HS-5 (cell line): ENCODE data around the gene PLOD1.
"Not testable (repeated sequence)": the region's sequence is repeated elsewhere in the genome, so short reads cannot be mapped to it uniquely, and the experiment has no call there.

Source experiments
- DNase-seq: peaks from one replicate; pipeline ENCODE4 v3.0.0-alpha.2; 2012; ENCODE audit warnings: low read depth

Gene PLOD1

DNA sequence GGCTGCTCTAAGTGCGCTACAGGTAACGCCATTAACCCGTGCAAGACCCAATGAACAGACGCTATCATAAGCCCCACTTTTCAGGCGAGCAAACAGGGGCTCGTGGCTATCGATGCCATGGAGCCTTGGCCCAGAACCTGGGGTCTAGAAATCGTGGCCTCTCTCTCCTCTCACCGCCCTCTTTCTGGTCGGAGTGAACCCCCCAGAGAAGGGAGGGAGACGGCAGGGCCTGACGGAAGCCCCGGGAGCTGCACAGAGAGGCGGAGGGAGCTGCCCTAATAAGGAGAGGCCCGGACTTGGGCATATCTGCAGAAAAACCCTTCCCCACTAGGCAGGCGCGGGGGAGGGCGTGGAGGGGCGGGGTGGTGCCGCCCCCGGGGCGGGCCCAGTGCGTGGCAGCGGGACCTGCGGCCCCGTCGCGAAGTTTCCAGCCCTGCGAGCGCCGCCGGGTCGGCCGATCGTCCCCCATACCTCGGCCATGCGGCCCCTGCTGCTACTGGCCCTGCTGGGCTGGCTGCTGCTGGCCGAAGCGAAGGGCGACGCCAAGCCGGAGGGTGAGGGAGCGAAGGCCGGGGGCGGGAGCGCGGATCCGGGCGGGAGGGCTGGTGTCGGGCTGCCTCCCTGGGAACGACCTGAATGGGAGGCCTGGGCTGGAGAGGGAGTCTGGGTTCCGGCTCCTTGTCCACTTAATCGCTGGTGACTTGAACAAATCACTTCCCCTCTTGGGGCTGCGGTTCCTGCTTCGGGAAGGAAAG, at the start of gene PLOD1:
Gene PLOD1, plus strand, starts transcription at position 416 of the 755 bp plus-strand sequence. Its CDS starts 63 bp downstream, at position 479.
- DNase-seq: peak; percentile 43

DNA sequence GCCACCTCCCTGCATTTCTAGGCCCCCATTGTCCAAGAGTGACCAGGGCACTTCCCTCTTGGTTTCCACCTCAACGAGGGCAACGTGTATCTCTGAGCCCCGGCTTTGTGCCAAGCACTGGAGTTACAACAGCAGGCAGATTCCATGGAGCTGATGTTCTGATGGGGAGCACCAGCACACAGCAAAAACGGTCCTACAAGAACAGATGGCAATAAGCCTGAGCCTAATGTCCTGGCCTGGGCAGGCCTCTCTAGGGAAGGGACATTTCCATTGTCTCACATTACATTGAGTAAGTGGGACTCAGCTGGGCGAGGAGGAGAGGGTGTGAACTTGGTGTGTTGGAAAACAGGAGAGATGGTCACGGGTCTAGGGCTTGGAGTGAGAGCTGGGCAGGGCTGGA, 48.6 kb upstream of the PLOD1 start:
- no peak for DNase-seq

DNA sequence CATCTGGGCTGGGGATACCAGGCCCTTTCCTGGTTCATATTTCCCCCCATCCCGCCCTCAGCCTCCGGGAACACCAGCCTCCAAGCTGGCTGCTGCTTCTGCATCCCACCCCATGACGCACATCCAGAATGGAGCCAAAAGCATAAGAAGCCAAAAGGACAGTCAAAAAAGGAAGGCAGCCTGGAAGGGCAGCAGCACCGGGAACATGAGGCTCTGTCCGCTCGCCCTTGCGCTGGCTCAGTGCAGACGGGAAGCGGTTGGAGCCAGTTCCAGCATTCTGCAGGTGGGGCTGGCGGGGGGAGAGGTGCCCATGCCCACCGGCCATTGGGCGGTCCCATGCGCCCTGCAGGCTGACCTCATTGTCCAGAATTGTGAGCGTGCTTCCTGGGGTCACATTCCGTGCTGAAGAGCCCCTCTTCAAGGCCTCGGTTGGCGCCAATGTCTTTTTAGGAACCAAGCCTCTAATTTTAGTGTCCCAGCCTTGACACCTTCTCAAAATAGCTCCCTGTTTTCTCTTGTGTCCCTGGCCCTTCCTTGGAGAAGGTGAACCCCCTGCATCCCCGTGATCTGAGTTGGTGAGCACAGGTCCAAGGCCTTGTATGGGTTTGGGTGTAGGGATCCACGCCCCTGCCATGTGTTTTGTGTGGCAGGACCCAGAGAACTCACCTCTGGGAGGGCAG, 47.4 kb upstream of the PLOD1 start:
- DNase-seq: no peak

DNA sequence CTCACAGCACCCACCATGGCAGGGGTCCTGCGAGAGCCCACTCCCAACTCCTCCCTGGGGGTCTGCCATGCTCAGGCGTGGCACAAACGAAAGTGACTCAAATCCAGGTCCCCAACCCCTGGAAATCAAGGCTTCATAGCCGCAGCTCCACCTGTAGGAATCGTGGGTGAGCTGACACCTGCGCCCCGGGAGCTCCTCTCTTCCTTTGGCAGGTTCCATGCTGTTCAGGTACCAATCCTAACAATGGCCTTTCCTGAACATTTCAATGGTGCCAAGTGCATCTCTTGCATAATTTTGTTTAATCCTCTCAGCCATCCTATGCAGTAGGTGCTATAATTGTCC, 46.9 kb upstream of the PLOD1 start:
- no peak for DNase-seq

DNA sequence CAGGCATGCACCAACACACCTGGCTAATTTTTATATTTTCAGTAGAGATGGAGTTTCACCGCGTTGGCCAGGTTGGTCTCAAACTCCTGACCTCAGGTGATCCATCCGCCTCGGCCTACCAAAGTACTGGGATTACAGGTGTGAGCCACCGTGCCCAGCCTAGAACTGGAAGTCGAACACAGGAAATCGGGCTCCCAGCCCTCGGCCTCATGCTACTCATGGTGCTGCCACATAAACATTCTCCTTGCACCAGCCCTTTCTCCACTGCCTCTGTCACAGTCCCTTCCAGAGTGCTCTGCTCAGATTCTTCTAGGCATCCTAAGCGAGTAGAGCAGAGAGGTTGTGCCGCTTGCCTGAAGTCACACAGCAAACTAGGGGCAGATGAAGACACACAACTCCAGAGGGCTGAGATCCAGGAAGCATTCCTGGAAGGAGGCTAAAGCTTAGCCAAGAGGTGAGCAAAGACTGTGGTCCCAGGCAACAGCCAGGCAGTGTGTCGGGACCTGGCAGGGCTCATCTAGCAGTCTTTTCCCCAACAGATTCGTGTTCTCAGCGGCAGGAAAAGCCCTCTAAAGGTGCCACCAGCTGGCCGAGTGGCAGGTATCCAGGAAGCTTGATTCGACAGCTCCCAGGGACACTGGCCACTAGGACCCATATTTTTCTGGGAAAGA, 46.2 kb upstream of the PLOD1 start:
- DNase-seq: no peak

DNA sequence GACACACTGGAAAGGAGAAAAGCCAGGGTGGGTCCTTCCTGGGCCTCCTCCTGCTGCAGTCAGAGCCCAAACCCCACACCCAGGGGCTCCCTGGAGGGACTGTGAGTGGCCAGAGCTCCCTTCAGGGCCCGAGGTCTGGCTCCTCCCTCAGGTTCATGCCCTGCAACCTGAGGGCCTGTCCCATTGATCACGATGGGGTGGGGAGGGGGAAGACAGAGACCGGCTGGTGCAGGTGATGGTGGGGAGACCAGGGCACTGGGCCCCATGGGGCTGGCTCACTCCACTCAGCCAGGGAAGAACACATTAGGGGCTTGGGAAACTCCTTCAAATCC, 45.7 kb upstream of the PLOD1 start:
- DNase-seq: no peak

DNA sequence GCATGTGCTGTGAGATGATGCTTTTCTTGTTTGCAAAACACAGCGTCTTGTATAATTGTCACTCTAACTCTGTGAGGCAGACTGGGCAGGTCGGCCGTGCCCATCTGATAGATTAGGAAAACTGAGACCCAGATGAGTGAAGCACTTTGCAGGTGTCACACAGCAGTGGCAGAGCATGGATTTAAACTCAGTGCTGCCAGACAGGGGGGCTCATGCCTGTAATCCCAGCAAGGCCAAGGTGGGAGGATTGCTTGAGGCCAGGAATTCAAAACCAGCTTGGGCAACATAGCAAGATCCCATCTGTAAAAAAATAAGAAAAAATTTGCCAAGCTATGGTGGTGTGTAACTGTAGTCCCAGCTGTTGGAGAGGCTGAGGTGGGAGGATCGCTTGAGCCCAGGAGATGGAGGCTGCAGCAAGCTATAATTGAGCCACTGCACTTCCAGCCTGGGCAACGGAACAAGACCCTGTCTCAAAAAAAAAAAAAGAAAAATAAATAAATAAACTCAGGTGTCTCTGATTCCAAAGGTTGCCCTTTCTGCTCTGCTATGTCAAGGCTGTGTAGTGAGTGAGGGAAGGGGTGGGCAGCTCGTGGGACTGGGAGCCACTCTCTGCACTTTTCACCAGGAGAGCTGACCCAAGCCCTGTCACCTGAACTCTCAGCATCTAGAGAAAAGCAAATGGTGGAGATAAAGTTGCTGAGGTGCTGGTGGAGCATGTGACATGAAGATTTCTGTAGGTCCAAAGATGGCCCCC, 42.9 kb upstream of the PLOD1 start:
- no peak for DNase-seq

DNA sequence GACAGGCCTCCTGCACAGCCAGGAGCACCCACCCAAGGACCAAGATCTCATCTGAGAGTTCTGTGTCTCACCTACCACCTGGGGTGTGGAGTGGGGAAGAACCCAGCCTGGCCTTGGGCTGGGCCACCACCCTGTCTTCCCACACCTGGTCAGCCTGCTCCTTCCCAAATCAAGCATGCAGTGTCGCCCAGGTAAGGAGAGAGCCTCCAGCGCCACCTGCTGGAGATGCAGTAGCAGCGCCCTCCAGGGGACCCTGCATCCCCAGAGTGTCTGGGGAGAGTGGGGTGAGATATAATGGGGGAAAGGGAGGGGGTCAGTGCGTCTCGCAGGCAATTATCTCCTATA, 40.6 kb upstream of the PLOD1 start:
- no peak for DNase-seq

DNA sequence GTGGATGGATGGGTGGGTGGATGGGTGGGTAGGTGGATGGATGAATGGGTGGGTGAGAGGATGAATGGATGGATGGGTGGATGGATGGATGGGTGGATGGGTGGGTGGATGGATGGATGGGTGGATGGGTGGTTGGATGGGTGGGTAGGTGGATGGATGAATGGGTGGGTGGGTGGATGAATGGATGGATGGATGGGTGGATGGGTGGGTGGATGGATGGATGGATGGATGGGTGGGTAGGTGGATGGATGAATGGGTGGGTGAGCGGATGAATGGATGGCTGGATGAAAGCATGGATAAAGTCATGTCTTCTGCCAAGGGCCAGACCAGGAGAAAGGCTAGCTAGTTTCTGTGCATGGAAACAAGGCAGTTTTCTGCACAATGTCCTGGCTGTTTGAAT, 40.0 kb upstream of the PLOD1 start:
- DNase-seq: not testable (repeated sequence)

DNA sequence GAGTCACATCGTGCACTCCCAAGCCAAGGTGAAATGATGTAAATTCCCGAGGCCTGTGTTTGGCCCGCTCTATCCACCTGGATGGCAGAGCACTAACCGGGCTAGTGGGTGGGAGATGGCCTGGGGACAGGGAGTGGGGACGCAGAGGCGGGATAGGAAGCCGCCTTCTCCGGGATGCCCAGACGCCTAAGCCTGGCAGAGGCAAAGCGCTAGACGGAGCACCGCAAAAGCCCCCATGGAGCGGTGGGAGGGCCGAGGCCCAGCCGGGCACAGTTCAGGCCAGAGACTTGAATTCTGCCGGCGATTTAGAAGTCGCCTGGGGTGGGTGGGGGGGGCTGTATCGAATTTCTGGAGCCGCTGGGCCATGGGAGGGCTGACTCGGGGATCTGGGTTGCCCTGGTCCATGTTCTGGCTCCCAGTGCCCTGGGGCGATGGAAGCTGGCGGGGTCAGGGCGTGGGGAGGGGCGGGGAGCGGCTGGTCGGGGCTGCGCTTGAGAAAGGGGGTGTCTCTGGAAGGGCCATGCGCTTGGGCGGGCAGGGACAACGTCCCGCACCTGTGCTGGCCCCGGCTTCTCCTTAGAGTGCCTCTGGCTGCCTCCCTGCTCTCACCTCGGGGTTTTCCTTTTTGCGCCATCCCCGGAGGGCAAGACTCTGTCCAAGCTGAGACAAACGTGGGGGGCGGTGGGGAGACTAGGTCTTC, 36.3 kb upstream of the PLOD1 start:
- no peak for DNase-seq

DNA sequence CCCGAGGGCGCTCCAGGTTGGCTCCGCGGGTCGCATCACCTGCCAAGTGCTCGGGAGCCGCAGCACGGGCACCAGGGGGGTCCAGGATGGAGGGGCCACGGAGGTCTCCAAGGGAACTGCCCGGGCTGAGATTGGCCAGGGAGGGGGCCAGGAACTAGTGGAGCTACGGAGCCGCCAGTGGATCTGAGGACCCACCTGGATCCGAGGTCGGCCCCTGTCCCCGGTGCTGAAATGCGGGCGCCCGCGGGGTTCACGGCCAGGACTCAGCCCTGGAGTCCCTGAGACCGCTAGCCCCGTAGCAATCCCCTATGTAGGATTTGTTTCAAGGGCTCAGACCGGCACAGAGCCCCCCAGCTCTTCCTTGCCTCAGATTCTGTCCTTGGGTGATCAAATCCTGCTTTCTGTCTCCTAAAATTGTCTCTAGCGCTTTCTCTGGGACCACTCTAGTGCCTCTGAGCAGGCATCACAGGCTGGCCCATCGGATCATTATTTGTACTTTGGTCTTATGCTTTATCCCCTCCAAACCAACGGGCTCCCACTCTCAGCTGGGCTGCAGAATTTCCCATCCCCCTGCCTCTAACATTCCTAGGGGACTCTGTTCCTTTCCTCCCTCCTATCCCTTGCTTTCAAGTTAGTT, 35.6 kb upstream of the PLOD1 start:
- no peak for DNase-seq

DNA sequence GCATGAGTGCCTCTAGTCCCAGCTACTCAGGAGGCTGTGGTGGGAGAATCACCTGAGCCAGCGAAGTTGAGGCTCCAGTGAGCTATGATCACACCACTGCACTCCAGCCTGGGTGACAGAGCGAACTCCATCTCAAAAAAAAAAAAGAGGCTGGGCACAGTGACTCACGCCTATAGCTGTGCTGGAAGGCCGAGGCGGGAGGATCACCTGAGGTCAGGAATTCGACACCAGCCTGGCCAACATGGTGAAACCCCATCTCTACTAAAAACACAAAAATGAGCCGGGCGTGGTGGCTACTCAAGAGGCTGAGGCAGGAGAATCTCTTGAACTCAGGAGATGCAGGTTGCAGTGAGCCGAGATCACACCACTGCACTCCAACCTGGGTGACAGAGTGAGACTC, 33.1 kb upstream of the PLOD1 start:
- not testable (repeated sequence) for DNase-seq

DNA sequence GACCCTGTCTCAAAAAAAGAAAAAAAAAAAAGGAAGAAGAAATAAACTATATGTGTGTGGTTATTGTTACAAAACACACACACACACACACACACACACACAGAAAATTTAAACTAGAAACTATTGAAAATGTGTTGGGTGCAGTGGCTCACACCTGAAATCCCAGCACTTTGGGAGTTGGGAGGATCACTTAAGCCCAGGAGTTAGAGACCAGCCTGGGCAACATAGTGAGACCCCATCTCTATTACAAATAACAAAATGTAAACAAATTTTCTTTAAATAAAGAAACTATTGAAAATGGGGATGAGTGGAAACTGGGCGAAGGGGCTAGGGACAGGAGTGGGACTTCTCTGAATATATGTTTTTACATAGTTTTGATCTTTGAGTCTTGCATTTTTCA, 31.3 kb upstream of the PLOD1 start:
- no peak for DNase-seq

DNA sequence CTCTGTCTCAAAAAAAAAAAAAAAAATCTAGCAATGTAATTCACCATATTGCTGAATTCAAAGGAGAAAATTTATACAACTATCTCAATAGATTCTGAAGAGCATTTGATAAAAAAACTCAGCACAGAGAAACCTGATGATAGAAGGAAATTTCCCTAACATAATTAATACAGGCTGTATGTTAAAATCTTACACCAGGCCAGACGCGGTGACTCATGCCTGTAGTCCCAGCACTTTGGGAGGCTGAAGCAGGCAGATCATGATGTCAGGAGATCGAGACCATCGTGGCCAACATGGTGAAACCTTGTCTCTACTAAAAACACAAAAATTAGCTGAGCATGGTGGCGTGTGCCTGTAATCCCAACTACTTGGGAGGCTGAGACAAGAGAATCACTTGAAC, 30.4 kb upstream of the PLOD1 start:
- DNase-seq: not testable (repeated sequence)

DNA sequence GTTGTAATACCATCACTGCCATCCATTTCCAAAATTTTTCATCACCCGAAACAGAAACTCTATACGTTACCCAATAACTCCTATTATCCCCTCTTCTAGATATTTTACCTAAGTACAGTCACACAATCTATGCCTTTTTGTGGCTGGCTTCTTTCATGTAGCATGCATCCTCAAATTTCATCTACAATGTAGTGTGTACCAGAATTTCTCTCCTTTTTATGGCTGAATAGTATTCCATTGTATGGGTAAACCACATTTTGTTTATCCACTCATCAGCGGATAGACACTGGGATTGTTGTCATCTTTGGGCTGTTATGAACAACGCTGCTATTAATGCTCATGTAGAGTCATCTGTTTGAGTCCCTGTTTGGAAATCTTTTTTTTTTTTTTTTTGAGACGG, 29.5 kb upstream of the PLOD1 start:
- no peak for DNase-seq

DNA sequence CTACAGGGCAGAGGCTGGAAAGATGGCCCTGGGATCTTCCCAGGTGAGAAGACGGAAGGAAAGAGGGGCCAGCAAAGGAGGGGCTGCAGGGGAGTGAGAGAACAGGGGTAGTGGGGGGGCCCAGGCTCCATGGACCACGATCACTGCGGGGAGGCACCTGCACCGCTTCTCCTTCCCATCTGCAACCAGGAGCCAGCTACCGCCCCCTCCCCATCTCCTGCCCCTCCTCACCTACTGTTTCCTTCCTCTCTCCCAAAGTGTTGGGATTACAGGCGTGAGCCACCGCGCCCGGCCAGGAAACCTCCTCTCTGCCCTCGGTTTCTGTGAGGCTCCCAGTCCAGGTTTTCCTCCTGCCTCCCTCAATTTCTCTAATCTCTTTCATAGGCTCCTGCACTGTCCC, 27.6 kb upstream of the PLOD1 start:
- DNase-seq: no peak

DNA sequence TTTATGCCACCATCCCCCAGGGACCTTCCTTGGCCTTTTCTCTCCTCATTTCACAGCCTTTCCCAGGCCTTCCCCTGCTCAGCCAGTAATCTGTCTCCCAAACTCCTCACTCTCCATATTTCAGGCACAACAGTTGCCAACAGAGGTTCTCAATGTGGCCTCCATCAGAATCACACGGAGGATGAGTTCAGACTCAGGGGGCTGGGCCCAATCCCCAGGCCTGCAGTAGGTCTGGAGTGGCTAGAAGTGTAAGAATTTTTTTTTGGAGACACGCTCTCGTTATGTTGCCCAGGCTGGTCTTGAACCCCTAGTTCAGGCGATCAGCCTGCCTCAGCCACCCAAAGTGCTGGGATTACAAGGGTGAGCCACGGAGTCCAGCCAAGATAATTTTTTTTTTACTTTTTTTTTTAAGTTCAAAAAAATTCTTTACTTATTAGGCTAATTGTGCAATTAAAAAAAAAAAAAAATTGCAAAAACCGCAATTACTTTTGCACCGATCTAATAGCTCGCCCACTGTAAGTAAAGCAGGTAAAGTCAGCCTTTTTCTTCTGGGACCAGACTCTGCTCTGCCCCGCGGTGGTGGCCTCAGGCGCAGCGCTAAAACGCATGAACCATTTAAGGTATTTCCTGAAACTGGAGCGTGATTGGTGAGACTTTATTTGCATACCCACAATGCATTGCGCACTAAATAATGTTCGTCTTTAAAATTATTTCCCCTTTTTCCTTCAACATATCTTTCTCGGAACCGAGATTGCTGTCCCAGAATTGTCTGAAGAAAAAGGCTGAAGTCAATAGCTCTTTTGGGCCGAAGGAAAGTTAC, 27.0 kb upstream of the PLOD1 start:
- peak; percentile 89 for DNase-seq

DNA sequence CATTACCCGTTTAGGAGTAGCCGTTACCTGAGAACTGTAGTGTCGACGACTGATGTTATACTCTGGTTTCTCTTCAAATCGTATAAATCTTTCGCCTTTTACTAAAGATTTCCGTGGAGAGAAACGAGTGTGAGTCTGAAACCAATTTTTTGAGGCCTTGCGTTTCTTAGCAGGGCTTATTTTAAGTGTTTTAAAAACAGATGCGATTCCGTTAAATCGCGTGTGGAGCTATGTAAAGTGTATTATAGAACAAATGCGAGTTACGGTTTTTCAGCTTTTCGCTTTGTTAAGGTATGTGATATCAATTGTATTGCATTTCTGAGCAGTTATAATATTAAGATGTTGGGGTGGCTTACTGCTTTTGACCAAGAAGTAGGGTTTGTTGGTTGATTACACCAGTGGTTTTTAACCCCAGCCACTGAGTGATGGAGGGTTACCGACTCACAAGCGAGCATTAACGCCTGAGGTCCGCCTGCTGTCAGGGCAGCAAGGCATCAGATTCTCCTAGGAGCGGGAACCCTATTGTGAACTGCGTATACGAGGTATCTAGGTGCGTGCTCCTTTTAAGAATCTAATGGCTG, 26.3 kb upstream of the PLOD1 start:
- DNase-seq: peak; percentile 98

DNA sequence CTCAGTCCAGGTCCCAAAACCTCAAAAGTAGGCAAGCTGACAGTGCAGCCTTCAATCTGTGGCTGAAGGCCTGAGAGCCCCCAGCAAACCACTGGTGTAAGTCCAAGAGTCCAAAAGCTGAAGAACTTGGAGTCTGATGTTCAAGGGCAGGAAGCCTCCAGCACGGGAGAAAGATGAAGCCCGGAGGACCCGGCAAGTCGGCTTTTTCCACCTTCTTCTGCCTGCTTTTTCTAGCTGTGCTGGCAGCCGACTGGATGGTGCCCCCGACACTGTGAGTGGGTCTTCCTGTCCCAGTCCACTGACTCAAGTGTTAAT, 23.6 kb upstream of the PLOD1 start:
- not testable (repeated sequence) for DNase-seq

DNA sequence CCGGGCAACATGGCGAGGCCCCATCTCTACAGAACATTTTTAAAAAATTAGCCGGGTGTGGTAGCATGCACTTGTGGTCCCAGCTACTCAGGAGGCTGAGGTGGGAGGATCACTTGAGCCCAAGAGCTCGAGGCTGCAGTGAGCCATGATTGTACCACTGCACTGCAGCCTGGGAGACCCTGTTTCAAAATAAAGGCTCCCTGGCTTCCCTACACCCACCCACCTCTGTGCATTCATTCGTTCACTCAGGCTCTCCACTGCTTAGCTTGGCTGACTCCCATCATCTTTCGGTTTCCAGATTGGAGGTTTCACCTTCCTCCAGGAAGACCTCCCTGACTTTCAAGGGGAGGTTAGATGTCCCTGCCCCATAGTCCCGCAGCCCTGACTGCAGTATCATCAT, 22.5 kb upstream of the PLOD1 start:
- no peak for DNase-seq
